Activated CD4-positive, alpha-beta memory T cell treated with anti-CD3 and anti-CD28 coated beads, Interleukin-2, amount 10 ng/mL, durations not matched to agents 7 days and 5 days (primary cell): Measurements from ENCODE around the gene SFXN2. TPM values are rescaled to one million over a fixed set of nuclear protein-coding genes. Genes with fewer than 3 reads are reported as not detected.
A peak's percentile ranks its signal among the peaks of the same experiment; 100 is the strongest.

Experiments used
- CTCF ChIA-PET: fragments of 350-600 bp; sonication (Branson Sonifier 250); formaldehyde crosslinking; loops from one replicate; lab custom pipeline; 2021; ENCODE audit warnings: antibody characterized with exemption, inconsistent platforms; lab: Charles Lee
- POLR2A ChIA-PET: fragments of 350-600 bp; sonication (Branson Sonifier 250); formaldehyde crosslinking; loops from one replicate; lab custom pipeline; 2021; ENCODE audit warnings: antibody characterized with exemption; lab: Charles Lee
- DNase-seq: peaks from one replicate; pipeline ENCODE4 v3.0.0-alpha.2; 2020
- H3K27ac Mint-ChIP-seq: one replicate; pipeline ENCODE4 v1.8.0; 2021; ENCODE audit warnings: mild to moderate bottlenecking, mixed read lengths
- H3K27me3 Mint-ChIP-seq: one replicate; pipeline ENCODE4 v1.8.0; 2021; ENCODE audit warnings: mixed read lengths
- H3K36me3 Mint-ChIP-seq: one replicate; pipeline ENCODE4 v1.8.0; 2021; ENCODE audit warnings: low read depth, mixed read lengths
- H3K4me1 Mint-ChIP-seq: one replicate; pipeline ENCODE4 v1.8.0; 2021; ENCODE audit warnings: mixed read lengths
- H3K4me3 Mint-ChIP-seq: one replicate; pipeline ENCODE4 v1.8.0; 2021; ENCODE audit warnings: mild to moderate bottlenecking, mixed read lengths
- H3K9me3 Mint-ChIP-seq: one replicate; pipeline ENCODE4 v1.8.0; 2021; ENCODE audit warnings: mixed read lengths
- total RNA-seq, 2 experiments: library from RNA; stranded (reverse); gene quantifications; one replicate each; pipeline ENCODE4 v1.2.3, GENCODE V29; 2021

The SFXN2 gene
- total RNA-seq, 2 experiments from 2014 or later: 10.8 to 11.5 TPM

- no peak for DNase-seq
- peak overlapping the region; percentile 34 for H3K27ac Mint-ChIP-seq
- no peaks in the 10 kb centered on the region for H3K36me3 Mint-ChIP-seq
Measured at GRCh38 chr10:102674566-102674965, 39.9 kb upstream of the SFXN2 start.

GRCh38 chr10:102675011-102675665, 39.3 kb upstream of the SFXN2 start:
- Mint-ChIP-seq H3K4me1 (peaks cover 41% of the 10 kb centered on the region), H3K9me3 (no peaks in the 10 kb centered on the region), H3K27ac (peak overlapping the region; percentile 34), H3K36me3 (no peaks in the 10 kb centered on the region), H3K27me3 (no peaks in the 10 kb centered on the region), H3K4me3 (no peak overlapping the region)
- ChIA-PET POLR2A (interaction anchor here (0.7 to 5.2 kb wide), 11 partner anchors 9 to 224 kb away, joined by 3 to 51 read pairs (median 4); partner anchors contain the start of genes ARL3, BORCS7, C10orf95 and SFXN2), CTCF (interaction anchor here (0.7 to 3.6 kb wide), 7 partner anchors 11 to 39 kb away, joined by 3 to 24 read pairs (median 4); partner anchors contain the start of genes ARL3 and SFXN2)
- no peak for DNase-seq

More at GRCh38 chr10:102674566-102674965, 39.9 kb upstream of the SFXN2 start:
- ChIA-PET POLR2A (interaction anchor here (0.7 to 5.2 kb wide), 15 partner anchors 9 to 224 kb away, joined by 3 to 51 read pairs (median 4); partner anchors contain the start of genes ARL3, C10orf95, SFXN2 and SUFU), CTCF (interaction anchor here (0.9 to 3.6 kb wide), 7 partner anchors 10 to 39 kb away, joined by 3 to 24 read pairs (median 7); partner anchors contain the start of genes ARL3, SFXN2 and TRIM8)
- Mint-ChIP-seq H3K27me3 (no peaks in the 10 kb centered on the region), H3K9me3 (no peaks in the 10 kb centered on the region), H3K4me1 (peaks cover 42% of the 10 kb centered on the region), H3K4me3 (peak overlapping the region; percentile 55)

- H3K4me3 Mint-ChIP-seq: no peak overlapping the region
- POLR2A ChIA-PET: interaction anchor here (1.0 to 5.2 kb wide), 7 partner anchors 11 to 179 kb away, joined by 4 to 51 read pairs (median 5); partner anchors contain the start of genes ARL3, BORCS7, SFXN2 and SUFU
- no peaks in the 10 kb centered on the region for H3K27me3 Mint-ChIP-seq
- no peak overlapping the region for H3K27ac Mint-ChIP-seq
- DNase-seq: no peak
- no peaks in the 10 kb centered on the region for H3K9me3 Mint-ChIP-seq
- H3K36me3 Mint-ChIP-seq: no peaks in the 10 kb centered on the region
- CTCF ChIA-PET: interaction anchor here (0.7 to 3.6 kb wide), 8 partner anchors 11 to 44 kb away, joined by 3 to 24 read pairs (median 4); partner anchors contain the start of genes ARL3, SFXN2 and TRIM8
- H3K4me1 Mint-ChIP-seq: peaks cover 41% of the 10 kb centered on the region
Measured at GRCh38 chr10:102675666-102676533, 38.5 kb upstream of the SFXN2 start.

GRCh38 chr10:102676534-102677315, 37.7 kb upstream of the SFXN2 start:
- peaks cover 5% of the 10 kb centered on the region for H3K36me3 Mint-ChIP-seq
- DNase-seq: no peak
- POLR2A ChIA-PET: interaction anchor here (0.7 to 5.2 kb wide), 5 partner anchors 16 to 178 kb away, joined by 3 to 51 read pairs (median 30); partner anchors contain the start of genes ARL3, BORCS7, SFXN2 and TRIM8
- peaks cover 46% of the 10 kb centered on the region for H3K4me1 Mint-ChIP-seq
- H3K4me3 Mint-ChIP-seq: no peak overlapping the region
- H3K9me3 Mint-ChIP-seq: no peaks in the 10 kb centered on the region
- CTCF ChIA-PET: interaction anchor here (0.8 to 3.6 kb wide), 5 partner anchors 20 to 44 kb away, joined by 3 to 24 read pairs (median 7); partner anchors contain the start of genes ARL3, SFXN2 and TRIM8
- no peak overlapping the region for H3K27ac Mint-ChIP-seq
- no peaks in the 10 kb centered on the region for H3K27me3 Mint-ChIP-seq

- Mint-ChIP-seq H3K4me3 (no peak overlapping the region), H3K36me3 (peaks cover 12% of the 10 kb centered on the region), H3K27ac (no peak overlapping the region), H3K4me1 (peaks cover 54% of the 10 kb centered on the region), H3K27me3 (no peaks in the 10 kb centered on the region), H3K9me3 (no peaks in the 10 kb centered on the region)
- ChIA-PET POLR2A (interaction anchor here (0.7 to 4.7 kb wide), 3 partner anchors 10 to 65 kb away, joined by 3 to 51 read pairs (median 3); partner anchors contain the start of gene TRIM8), CTCF (interaction anchor here (1.3 to 3.1 kb wide), 5 partner anchors 8 to 34 kb away, joined by 3 to 17 read pairs (median 7); partner anchors contain the start of gene TRIM8)
- DNase-seq: no peak
Measured at GRCh38 chr10:102677331-102678067, 36.9 kb upstream of the SFXN2 start.

- DNase-seq: no peak
- ChIA-PET POLR2A (interaction anchor here (1.1 kb wide), 1 partner anchor 9 kb away, joined by 3 read pairs; no protein-coding TSS in a partner anchor), CTCF (interaction anchor here (1.4 to 3.1 kb wide), 4 partner anchors 8 to 33 kb away, joined by 5 to 17 read pairs (median 12); partner anchors contain the start of gene TRIM8)
- H3K27me3 Mint-ChIP-seq: no peaks in the 10 kb centered on the region
- no peaks in the 10 kb centered on the region for H3K9me3 Mint-ChIP-seq
- no peak overlapping the region for H3K27ac Mint-ChIP-seq
- peaks cover 12% of the 10 kb centered on the region for H3K36me3 Mint-ChIP-seq
- H3K4me3 Mint-ChIP-seq: no peak overlapping the region
- peaks cover 52% of the 10 kb centered on the region for H3K4me1 Mint-ChIP-seq
Measured at GRCh38 chr10:102678068-102678400, 36.4 kb upstream of the SFXN2 start.

GRCh38 chr10:102678842-102679289, 35.6 kb upstream of the SFXN2 start:
- Mint-ChIP-seq H3K4me1 (peaks cover 49% of the 10 kb centered on the region), H3K36me3 (peaks cover 16% of the 10 kb centered on the region), H3K4me3 (no peak overlapping the region), H3K27me3 (no peaks in the 10 kb centered on the region), H3K27ac (no peak overlapping the region), H3K9me3 (no peaks in the 10 kb centered on the region)
- ChIA-PET CTCF (interaction anchor here (0.8 to 3.1 kb wide), 2 partner anchors 9 to 223 kb away, joined by 4 to 17 read pairs; no protein-coding TSS in a partner anchor), POLR2A (interaction anchor here (1.0 to 1.1 kb wide), 3 partner anchors 8 to 35 kb away, joined by 3 read pairs; partner anchors contain the start of genes ARL3 and SFXN2)
- DNase-seq: no peak

GRCh38 chr10:102679596-102679995, 34.8 kb upstream of the SFXN2 start:
- no peak for DNase-seq
- H3K27me3 Mint-ChIP-seq: no peaks in the 10 kb centered on the region
- no peaks in the 10 kb centered on the region for H3K9me3 Mint-ChIP-seq
- CTCF ChIA-PET: interaction anchor here (0.8 to 3.1 kb wide), 3 partner anchors 10 to 222 kb away, joined by 4 to 17 read pairs (median 5); partner anchors contain the start of genes ARL3 and SFXN2
- H3K4me1 Mint-ChIP-seq: peaks cover 41% of the 10 kb centered on the region
- POLR2A ChIA-PET: interaction anchor here (1.0 kb wide), 2 partner anchors 28 to 34 kb away, joined by 3 read pairs; partner anchors contain the start of genes ARL3 and SFXN2
- H3K27ac Mint-ChIP-seq: no peak overlapping the region
- H3K36me3 Mint-ChIP-seq: peaks cover 17% of the 10 kb centered on the region
- no peak overlapping the region for H3K4me3 Mint-ChIP-seq

GRCh38 chr10:102681696-102682095, 32.7 kb upstream of the SFXN2 start:
- no peak for DNase-seq
- no peak overlapping the region for H3K27ac Mint-ChIP-seq
- H3K4me3 Mint-ChIP-seq: no peak overlapping the region
- H3K9me3 Mint-ChIP-seq: no peaks in the 10 kb centered on the region
- peaks cover 23% of the 10 kb centered on the region for H3K36me3 Mint-ChIP-seq
- ChIA-PET CTCF (no interaction called here), POLR2A (interaction anchor here (2.1 kb wide), 1 partner anchor 36 kb away, joined by 11 read pairs; no protein-coding TSS in a partner anchor)
- peaks cover 21% of the 10 kb centered on the region for H3K4me1 Mint-ChIP-seq
- H3K27me3 Mint-ChIP-seq: no peaks in the 10 kb centered on the region

GRCh38 chr10:102682416-102682815, 32.0 kb upstream of the SFXN2 start:
- Mint-ChIP-seq H3K4me3 (no peak overlapping the region), H3K9me3 (no peaks in the 10 kb centered on the region), H3K36me3 (peaks cover 23% of the 10 kb centered on the region), H3K4me1 (peaks cover 20% of the 10 kb centered on the region), H3K27ac (no peak overlapping the region), H3K27me3 (no peaks in the 10 kb centered on the region)
- POLR2A ChIA-PET: interaction anchor here (2.1 kb wide), 1 partner anchor 37 kb away, joined by 11 read pairs; no protein-coding TSS in a partner anchor
- DNase-seq: no peak
- CTCF ChIA-PET: no interaction called here

- Mint-ChIP-seq H3K36me3 (peaks cover 27% of the 10 kb centered on the region), H3K4me3 (no peak overlapping the region), H3K27me3 (no peaks in the 10 kb centered on the region), H3K27ac (no peak overlapping the region), H3K4me1 (peaks cover 20% of the 10 kb centered on the region), H3K9me3 (no peaks in the 10 kb centered on the region)
- ChIA-PET CTCF (no interaction called here), POLR2A (interaction anchor here (1.4 to 2.1 kb wide), 2 partner anchors 8 to 37 kb away, joined by 3 to 11 read pairs; no protein-coding TSS in a partner anchor)
- DNase-seq: no peak
Measured at GRCh38 chr10:102682981-102683380, 31.5 kb upstream of the SFXN2 start.
